GM12875 (cell line): ENCODE data around the gene ATP6V0E1.
"Not testable (repeated sequence)": the region's sequence is repeated elsewhere in the genome, so short reads cannot be mapped to it uniquely, and the experiment has no call there.

ENCODE experiments used
- H3K4me3 ChIP-seq: one replicate; pipeline ENCODE4 v1.5.1; 2011; ENCODE audit warnings: low read depth, low read length, control low read depth
- TF ChIP-seq, protein P1 (sequence below): IDR thresholded peaks from 2 replicates; pipeline ENCODE4 v1.5.1; 2011; ENCODE audit warnings: low read depth, mild to moderate bottlenecking, control low read depth, inconsistent platforms, low read length, moderate library complexity, borderline replicate concordance; ENCODE audit not compliant: insufficient read depth

The ATP6V0E1 gene

GRCh38 chr5:173014671-173015070 is 31.1 kb downstream of the ATP6V0E1 start:
- TF ChIP-seq, protein P1, sequence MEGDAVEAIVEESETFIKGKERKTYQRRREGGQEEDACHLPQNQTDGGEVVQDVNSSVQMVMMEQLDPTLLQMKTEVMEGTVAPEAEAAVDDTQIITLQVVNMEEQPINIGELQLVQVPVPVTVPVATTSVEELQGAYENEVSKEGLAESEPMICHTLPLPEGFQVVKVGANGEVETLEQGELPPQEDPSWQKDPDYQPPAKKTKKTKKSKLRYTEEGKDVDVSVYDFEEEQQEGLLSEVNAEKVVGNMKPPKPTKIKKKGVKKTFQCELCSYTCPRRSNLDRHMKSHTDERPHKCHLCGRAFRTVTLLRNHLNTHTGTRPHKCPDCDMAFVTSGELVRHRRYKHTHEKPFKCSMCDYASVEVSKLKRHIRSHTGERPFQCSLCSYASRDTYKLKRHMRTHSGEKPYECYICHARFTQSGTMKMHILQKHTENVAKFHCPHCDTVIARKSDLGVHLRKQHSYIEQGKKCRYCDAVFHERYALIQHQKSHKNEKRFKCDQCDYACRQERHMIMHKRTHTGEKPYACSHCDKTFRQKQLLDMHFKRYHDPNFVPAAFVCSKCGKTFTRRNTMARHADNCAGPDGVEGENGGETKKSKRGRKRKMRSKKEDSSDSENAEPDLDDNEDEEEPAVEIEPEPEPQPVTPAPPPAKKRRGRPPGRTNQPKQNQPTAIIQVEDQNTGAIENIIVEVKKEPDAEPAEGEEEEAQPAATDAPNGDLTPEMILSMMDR = no peak
- no peak overlapping the region for H3K4me3 ChIP-seq

DNA sequence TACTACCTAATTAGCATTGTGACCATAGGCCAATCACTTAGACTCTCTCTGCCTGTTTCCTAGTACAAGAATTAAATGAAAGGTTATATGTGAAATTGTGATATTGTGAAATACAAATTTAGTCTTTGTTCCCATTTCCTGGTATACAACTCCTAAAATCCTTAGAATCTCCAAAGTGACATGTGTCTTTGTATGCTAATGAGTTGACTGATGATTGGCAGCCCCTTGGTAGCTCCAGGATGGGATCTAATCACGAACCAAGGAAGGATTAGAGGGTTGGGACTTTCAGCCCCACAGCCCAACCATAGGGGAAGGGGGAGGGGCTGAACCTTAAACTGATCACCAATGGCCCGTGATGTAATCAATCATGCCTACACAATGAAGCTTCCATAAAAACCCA is 31.6 kb downstream of the ATP6V0E1 start:
- TF ChIP-seq, protein P1 = no peak
- H3K4me3 ChIP-seq = no peak overlapping the region

DNA sequence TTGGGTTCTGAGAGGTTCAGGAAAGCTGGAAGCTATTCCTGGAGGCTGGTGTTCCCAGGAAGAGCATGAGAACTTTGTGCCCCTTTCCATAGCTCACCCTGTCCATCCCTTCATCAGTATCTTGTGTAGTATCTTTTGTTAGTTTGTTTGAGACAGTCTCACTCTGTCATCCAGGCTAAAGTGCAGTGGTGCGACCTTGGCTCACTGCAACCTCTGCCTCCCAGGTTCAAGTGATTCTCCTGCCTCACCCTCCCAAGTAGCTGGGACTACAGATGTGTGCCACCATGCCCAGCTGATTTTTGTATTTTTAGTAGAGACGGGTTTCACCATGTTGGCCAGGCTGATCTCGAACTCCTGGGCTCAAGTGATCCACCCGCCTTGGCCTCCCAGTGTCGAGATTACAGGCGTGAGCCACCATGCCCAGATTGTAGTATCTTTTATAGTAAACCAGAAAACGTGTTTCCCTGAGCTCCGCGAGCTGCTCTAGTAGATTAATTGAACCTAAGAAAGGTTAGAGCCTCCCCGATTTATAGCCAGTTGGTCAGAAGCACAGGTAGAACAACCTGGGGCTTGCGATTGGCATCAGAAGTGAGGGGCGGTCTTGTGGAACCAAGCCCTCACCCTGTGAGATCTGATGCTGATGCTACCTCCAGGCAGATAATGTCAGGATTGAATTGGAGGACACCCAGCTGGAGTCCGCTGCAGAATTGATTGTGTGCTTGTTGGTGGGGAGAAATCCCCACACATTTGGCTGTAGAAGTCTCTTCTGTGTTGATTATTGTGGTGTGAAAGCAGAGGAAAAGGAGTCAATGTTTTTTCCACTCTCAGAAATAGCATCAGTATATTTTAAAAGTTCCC is 32.3 kb downstream of the ATP6V0E1 start:
- no peak overlapping the region for H3K4me3 ChIP-seq
- TF ChIP-seq, protein P1 = no peak

GRCh38 chr5:173016598-173017046 is 33.1 kb downstream of the ATP6V0E1 start:
- H3K4me3 ChIP-seq = no peak overlapping the region
- TF ChIP-seq, protein P1 = no peak

DNA sequence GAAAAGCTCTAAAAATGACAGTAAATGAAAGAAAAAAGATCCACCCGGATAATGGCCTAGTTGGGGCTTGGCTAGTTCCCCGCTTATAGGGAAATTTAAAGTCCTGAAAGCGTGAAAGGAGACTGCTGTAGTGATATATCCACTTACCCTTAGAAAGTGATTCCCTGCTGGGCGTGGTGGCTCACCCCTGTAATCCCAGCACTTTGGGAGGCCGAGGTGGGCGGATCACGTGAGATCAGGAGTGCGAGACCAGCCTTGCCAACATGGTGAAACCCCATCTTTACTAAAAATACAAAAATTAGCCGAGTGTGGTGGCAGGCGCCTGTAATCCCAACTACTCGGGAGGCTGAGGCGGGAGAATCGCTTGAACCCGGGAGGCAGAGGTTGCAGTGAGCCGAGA is 33.5 kb downstream of the ATP6V0E1 start:
- not testable (repeated sequence) for H3K4me3 ChIP-seq

GRCh38 chr5:173018358-173018757 is 34.8 kb downstream of the ATP6V0E1 start:
- TF ChIP-seq, protein P1 = no peak

GRCh38 chr5:173020154-173020581 is 36.6 kb downstream of the ATP6V0E1 start:
- no peak overlapping the region for H3K4me3 ChIP-seq
- TF ChIP-seq, protein P1 = no peak

More at GRCh38 chr5:173018358-173018757, 34.8 kb downstream of the ATP6V0E1 start:
- H3K4me3 ChIP-seq = no peak overlapping the region
